Endothelial cell of umbilical vein (primary cell): ENCODE data around the gene ITPRID1. TPM values are rescaled to one million over a fixed set of nuclear protein-coding genes. Genes with fewer than 3 reads are reported as not detected.

Experiments
- BruUV-seq: library from RNA; stranded (reverse); fragments of 400-500 nt; replicated peaks from 2 replicates; lab custom pipeline; 2021; lab: Mats Ljungman, UMichigan
- CTCF ChIA-PET: fragments of 300-600, 350-600 bp; sonication (Branson Sonifier 250); formaldehyde crosslinking; loops from one replicate; lab custom pipeline; 2021; ENCODE audit warnings: antibody characterized with exemption, inconsistent platforms; lab: Charles Lee
- POLR2A ChIA-PET: fragments of 300-600, 350-600 bp; sonication (Branson Sonifier 250); formaldehyde crosslinking; loops from one replicate; lab custom pipeline; 2021; ENCODE audit warnings: antibody characterized with exemption, inconsistent platforms; lab: Charles Lee
- DNase-seq: peaks from one replicate; pipeline ENCODE4 v3.0.0-alpha.2; 2011; ENCODE audit warnings: low read depth, low spot score
- FAIRE-seq: peaks from 2 replicates; lab custom pipeline; 2011; peaks lifted over from hg19 to GRCh38; lab: Jason Lieb, UNC
- H2AFZ ChIP-seq: 2 replicates; pipeline ENCODE4 v1.6.0; 2012; ENCODE audit warnings: low read depth, low read length, control low read depth, inconsistent platforms
- H3K27ac ChIP-seq: 2 replicates; pipeline ENCODE4 v1.5.1; 2011; ENCODE audit warnings: low read depth, mild to moderate bottlenecking, control low read depth, low read length, moderate library complexity; ENCODE audit not compliant: insufficient read depth
- H3K27me3 ChIP-seq, 2 experiments: 2 replicates each; pipeline versions ENCODE4 v1.6.0 to v1.6.1; 2011; ENCODE audit warnings: low read length in 2 of 2, mixed read lengths in 1 of 2; ENCODE audit not compliant: control insufficient read depth in 2 of 2, insufficient read depth in 2 of 2
- H3K36me3 ChIP-seq, 2 experiments: 2 replicates in 1 of 2; 3 replicates in 1 of 2; pipeline ENCODE4 v1.5.1; 2011; ENCODE audit warnings: low read length in 2 of 2, mild to moderate bottlenecking in 1 of 2, moderate library complexity in 1 of 2; ENCODE audit not compliant: control insufficient read depth in 2 of 2, insufficient read depth in 2 of 2; ENCODE audit errors: extremely low read depth in 1 of 2
- H3K4me1 ChIP-seq: 3 replicates; pipeline ENCODE4 v1.5.1; 2011; ENCODE audit warnings: mild to moderate bottlenecking, low read length; ENCODE audit not compliant: control insufficient read depth, insufficient read depth; ENCODE audit errors: extremely low read depth
- H3K4me2 ChIP-seq: 2 replicates; pipeline ENCODE4 v1.6.1; 2011; ENCODE audit warnings: low read length, control low read depth, mixed read lengths; ENCODE audit not compliant: insufficient read depth
- H3K4me3 ChIP-seq, 3 experiments: fragments of 200-600 bp in 1 of 3; sonication (generic), shearing (Covaris generic) in 1 of 3; replicated peaks in 1 of 3; 2 replicates each; pipeline ENCODE4 v1.5.1; 2011 to 2016; ENCODE audit warnings: control low read depth in 3 of 3, low read length in 3 of 3, mild to moderate bottlenecking in 2 of 3, inconsistent platforms in 1 of 3, low read depth in 1 of 3, moderate library complexity in 1 of 3; ENCODE audit not compliant: insufficient read depth in 1 of 3
- H3K79me2 ChIP-seq: 2 replicates; pipeline ENCODE4 v1.6.0; 2012; ENCODE audit warnings: low read length, inconsistent platforms; ENCODE audit not compliant: control insufficient read depth, insufficient read depth
- H3K9ac ChIP-seq: replicated peaks from 2 replicates; pipeline ENCODE3; 2011; ENCODE audit warnings: low read length, control low read depth; ENCODE audit not compliant: insufficient read depth; ENCODE audit errors: extremely low read depth
- H3K9me1 ChIP-seq: replicated peaks from 3 replicates; pipeline ENCODE4 v1.6.0; 2011; ENCODE audit warnings: mild to moderate bottlenecking, low read length; ENCODE audit not compliant: control insufficient read depth, insufficient read depth; ENCODE audit errors: extremely low read depth
- H3K9me3 ChIP-seq: replicated peaks from 2 replicates; pipeline ENCODE4 v1.5.1; 2012; ENCODE audit warnings: low read length, inconsistent platforms; ENCODE audit not compliant: control insufficient read depth, insufficient read depth
- H4K20me1 ChIP-seq: replicated peaks from 2 replicates; pipeline ENCODE3; 2011; ENCODE audit warnings: mild to moderate bottlenecking, low read length; ENCODE audit not compliant: control insufficient read depth, insufficient read depth; ENCODE audit errors: extremely low read depth
- EZH2 ChIP-seq: IDR thresholded peaks from 2 replicates; pipeline ENCODE4 v1.6.1; 2012; ENCODE audit warnings: borderline replicate concordance, low read depth, mild to moderate bottlenecking, moderate library complexity, low read length, inconsistent platforms; ENCODE audit not compliant: severe bottlenecking
- FOS ChIP-seq: IDR thresholded peaks from 2 replicates; pipeline ENCODE4 v1.6.1; 2011; ENCODE audit warnings: mild to moderate bottlenecking, low read length, moderate library complexity, borderline replicate concordance; ENCODE audit not compliant: insufficient read depth
- GATA2 ChIP-seq: IDR thresholded peaks from 2 replicates; pipeline ENCODE4 v1.7.0; 2011; ENCODE audit warnings: low read depth, mild to moderate bottlenecking, moderate library complexity, mixed read lengths, low read length; ENCODE audit not compliant: insufficient read length, insufficient read depth
- JUN ChIP-seq: IDR thresholded peaks from 2 replicates; pipeline ENCODE4 v1.6.1; 2011; ENCODE audit warnings: borderline replicate concordance, low read depth; ENCODE audit not compliant: insufficient read length, insufficient read depth
- MYC ChIP-seq: IDR thresholded peaks from one replicate; pipeline ENCODE4 v1.6.1; 2011; ENCODE audit warnings: mild to moderate bottlenecking, low read depth, low read length
- POLR2A ChIP-seq: IDR thresholded peaks from 2 replicates; pipeline ENCODE4 v1.6.1; 2012; ENCODE audit warnings: low read depth, mild to moderate bottlenecking, control low read depth, low read length
- POLR2AphosphoS5 ChIP-seq: IDR thresholded peaks from 2 replicates; pipeline ENCODE4 v1.6.1; 2012; ENCODE audit warnings: low read depth, mild to moderate bottlenecking, control low read depth, low read length, moderate library complexity; ENCODE audit not compliant: insufficient read depth
- dilution Hi-C: fragments of 300-500 bp; cut with MboI; formaldehyde crosslinking; loops from one replicate; pipeline ENCODE4 v1.15.0; 2019; ENCODE audit warnings: low sequenced_read_pairs; ENCODE audit not compliant: extremely low pct_ligation_motif_present
- intact Hi-C: fragments of 100-400 bp; cut with micrococcal nuclease; formaldehyde crosslinking; loops from one replicate; pipeline ENCODE4 v1.10.0; 2022
- polyA plus RNA-seq, 4 experiments: library from polyadenylated mRNA; depleted of rRNA in 3 of 4; stranded (reverse) in 3 of 4; unstranded in 1 of 4; fragments of >200 nt; gene quantifications; 2 replicates each; pipeline versions ENCODE4 v1.2.1 to v1.2.3, GENCODE V29; 2011 to 2012; ENCODE audit warnings: missing spikeins in 1 of 4
- total RNA-seq: library from RNA; stranded (reverse); gene quantifications from 2 replicates; pipeline ENCODE4 v1.2.3, GENCODE V29; 2021
- TF ChIP-seq, protein P1 (sequence below): IDR thresholded peaks from 2 replicates; pipeline ENCODE4 v1.6.1; 2011; ENCODE audit not compliant: insufficient read depth, insufficient read length
- TF ChIP-seq, protein P2 (sequence below), 2 donors: IDR thresholded peaks; 1 replicate in 1 of 2; 2 replicates in 1 of 2; pipeline ENCODE4 v1.5.1; 2011; ENCODE audit warnings: low read length in 2 of 2, mild to moderate bottlenecking in 2 of 2, moderate library complexity in 2 of 2, control low read depth in 1 of 2, inconsistent platforms in 1 of 2, low read depth in 1 of 2; ENCODE audit not compliant: insufficient read depth in 1 of 2; ENCODE audit errors: extremely low read depth in 1 of 2

ITPRID1 gene
- total and polyA plus RNA-seq, 2 donors (not counting 3 experiments of a cell fraction or from before 2014, with no cell fraction given): not detected

DNA sequence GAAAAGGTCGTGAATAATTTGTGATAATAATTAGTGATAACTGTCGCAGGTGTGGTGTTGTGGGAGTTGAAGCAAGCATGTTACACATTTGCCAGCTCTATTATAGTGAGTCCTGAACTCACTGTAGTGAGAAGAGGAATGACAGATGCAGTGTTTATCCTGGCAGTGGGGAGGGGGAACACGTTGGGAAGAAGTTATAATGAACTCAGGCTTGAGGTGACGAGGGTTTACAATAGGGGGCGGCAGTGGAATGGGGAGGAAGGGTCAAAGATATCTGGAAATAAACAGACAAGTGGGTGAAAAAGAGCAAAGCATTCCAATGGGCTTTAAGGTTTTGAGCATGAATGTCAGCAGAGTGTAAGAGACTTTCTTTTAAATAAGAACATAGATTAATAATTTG is 49.6 kb downstream of the ITPRID1 start:
- Histone ChIP-seq H3K9ac (no peak overlapping the region), H3K4me2 (no peak overlapping the region), H3K27ac (no peak overlapping the region), H3K79me2 (no peaks in the 10 kb centered on the region), H3K9me1 (no peaks in the 10 kb centered on the region), H3K27me3 (no peaks in the 10 kb centered on the region), H3K9me3 (no peaks in the 10 kb centered on the region), H3K4me1 (no peaks in the 10 kb centered on the region), H4K20me1 (no peaks in the 10 kb centered on the region), H3K36me3 (no peaks in the 10 kb centered on the region), H3K4me3 (no peak overlapping the region), H2AFZ (no peak overlapping the region)
- no TSS peak for BruUV-seq
- FAIRE-seq: no peak
- no peak for TF ChIP-seq GATA2
- TF ChIP-seq, protein P1, sequence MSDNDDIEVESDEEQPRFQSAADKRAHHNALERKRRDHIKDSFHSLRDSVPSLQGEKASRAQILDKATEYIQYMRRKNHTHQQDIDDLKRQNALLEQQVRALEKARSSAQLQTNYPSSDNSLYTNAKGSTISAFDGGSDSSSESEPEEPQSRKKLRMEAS: no peak
- TF ChIP-seq POLR2AphosphoS5: no peak
- TF ChIP-seq POLR2A: no peak
- TF ChIP-seq EZH2: no peak
- TF ChIP-seq JUN: no peak
- TF ChIP-seq, protein P2, sequence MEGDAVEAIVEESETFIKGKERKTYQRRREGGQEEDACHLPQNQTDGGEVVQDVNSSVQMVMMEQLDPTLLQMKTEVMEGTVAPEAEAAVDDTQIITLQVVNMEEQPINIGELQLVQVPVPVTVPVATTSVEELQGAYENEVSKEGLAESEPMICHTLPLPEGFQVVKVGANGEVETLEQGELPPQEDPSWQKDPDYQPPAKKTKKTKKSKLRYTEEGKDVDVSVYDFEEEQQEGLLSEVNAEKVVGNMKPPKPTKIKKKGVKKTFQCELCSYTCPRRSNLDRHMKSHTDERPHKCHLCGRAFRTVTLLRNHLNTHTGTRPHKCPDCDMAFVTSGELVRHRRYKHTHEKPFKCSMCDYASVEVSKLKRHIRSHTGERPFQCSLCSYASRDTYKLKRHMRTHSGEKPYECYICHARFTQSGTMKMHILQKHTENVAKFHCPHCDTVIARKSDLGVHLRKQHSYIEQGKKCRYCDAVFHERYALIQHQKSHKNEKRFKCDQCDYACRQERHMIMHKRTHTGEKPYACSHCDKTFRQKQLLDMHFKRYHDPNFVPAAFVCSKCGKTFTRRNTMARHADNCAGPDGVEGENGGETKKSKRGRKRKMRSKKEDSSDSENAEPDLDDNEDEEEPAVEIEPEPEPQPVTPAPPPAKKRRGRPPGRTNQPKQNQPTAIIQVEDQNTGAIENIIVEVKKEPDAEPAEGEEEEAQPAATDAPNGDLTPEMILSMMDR (IDR thresholded peaks at IDR 0.05; ENCODE audit: extremely low read depth in 1 of 2, insufficient read depth in 1 of 2, low read depth in 1 of 2, low read length in 2 of 2): no peak
- no peak for TF ChIP-seq MYC
- no peak for TF ChIP-seq FOS
- POLR2A ChIA-PET: no interaction called here
- dilution Hi-C loops (no loop called here), intact Hi-C loops (no loop called here)
- no peak for DNase-seq
- CTCF ChIA-PET: no interaction called here
